H1 (cell line): Measurements from ENCODE around the gene EPB41L4B. TPM values are rescaled to one million over a fixed set of nuclear protein-coding genes. Genes with fewer than 3 reads are reported as not detected.

ENCODE experiments used
- CTCF ChIA-PET: fragments of 300-600 bp; sonication (Branson Sonifier 250); formaldehyde crosslinking; loops from one replicate; lab custom pipeline; 2021; ENCODE audit not compliant: partially characterized antibody; lab: Charles Lee
- POLR2A ChIA-PET: fragments of 300-600 bp; sonication (Branson Sonifier 250); formaldehyde crosslinking; loops from one replicate; lab custom pipeline; 2021; ENCODE audit warnings: inconsistent platforms; ENCODE audit not compliant: partially characterized antibody; lab: Charles Lee
- DNase-seq, 2 experiments: peaks; one replicate each; pipeline versions ENCODE4 v3.0.0 to v3.0.0-alpha.2; 2010 to 2022; ENCODE audit warnings: low spot score in 2 of 2, low read depth in 1 of 2, mixed read lengths in 1 of 2
- FAIRE-seq: peaks from 2 replicates; lab custom pipeline; 2011; peaks lifted over from hg19 to GRCh38; lab: Jason Lieb, UNC
- H2AFZ ChIP-seq: 2 replicates; pipeline ENCODE4 v1.8.1; 2012; ENCODE audit warnings: low read length, inconsistent platforms
- H2AK5ac ChIP-seq: 2 replicates; pipeline ENCODE4 v1.6.1; 2013; ENCODE audit warnings: low read depth, low read length
- H2BK120ac ChIP-seq: replicated peaks from 2 replicates; pipeline ENCODE3; 2013; ENCODE audit warnings: low read depth, low read length, inconsistent platforms
- H2BK12ac ChIP-seq: 2 replicates; pipeline ENCODE4 v1.6.1; 2013; ENCODE audit warnings: low read depth, low read length
- H2BK15ac ChIP-seq: 2 replicates; pipeline ENCODE4 v1.6.1; 2013; ENCODE audit warnings: low read length
- H2BK20ac ChIP-seq: 2 replicates; pipeline ENCODE4 v1.6.1; 2013; ENCODE audit warnings: low read length
- H2BK5ac ChIP-seq: 2 replicates; pipeline ENCODE4 v1.6.1; 2013; ENCODE audit warnings: low read depth, low read length
- H3K14ac ChIP-seq: 2 replicates; pipeline ENCODE4 v1.6.1; 2013; ENCODE audit warnings: inconsistent platforms; ENCODE audit not compliant: insufficient read length
- H3K18ac ChIP-seq: 2 replicates; pipeline ENCODE4 v1.6.1; 2013; ENCODE audit warnings: low read length; ENCODE audit errors: extremely low read depth
- H3K23ac ChIP-seq: 2 replicates; pipeline ENCODE4 v1.6.1; 2013; ENCODE audit warnings: inconsistent platforms; ENCODE audit not compliant: insufficient read length
- H3K23me2 ChIP-seq: 2 replicates; pipeline ENCODE4 v1.6.1; 2013; ENCODE audit warnings: low read depth, low read length
- H3K27ac ChIP-seq: 2 replicates; pipeline ENCODE4 v1.6.1; 2011; ENCODE audit warnings: low read depth, low read length, inconsistent platforms
- H3K27me3 ChIP-seq, 4 experiments: replicated peaks in 1 of 4; 1 replicate in 1 of 4; 2 replicates in 3 of 4; pipeline versions ENCODE4 v1.6.1 to v1.8.1; 2011 to 2013; ENCODE audit warnings: low read length in 3 of 4, mild to moderate bottlenecking in 3 of 4, inconsistent platforms in 2 of 4, mixed read lengths in 2 of 4, moderate library complexity in 1 of 4; ENCODE audit not compliant: control insufficient read depth in 3 of 4, insufficient read depth in 3 of 4; ENCODE audit errors: extremely low read depth in 1 of 4
- H3K36me3 ChIP-seq, 4 experiments: 2 replicates each; pipeline versions ENCODE4 v1.6.1 to v1.8.1; 2011 to 2013; ENCODE audit warnings: mild to moderate bottlenecking in 4 of 4, low read length in 3 of 4, moderate library complexity in 2 of 4, control low read depth in 1 of 4, inconsistent platforms in 1 of 4; ENCODE audit not compliant: insufficient read depth in 4 of 4, control insufficient read depth in 2 of 4
- H3K4ac ChIP-seq: replicated peaks from 2 replicates; pipeline ENCODE3; 2013; ENCODE audit warnings: low read length, low read depth, mixed read lengths, inconsistent platforms; ENCODE audit not compliant: insufficient read length
- H3K4me1 ChIP-seq, 4 experiments: replicated peaks in 1 of 4; 1 replicate in 1 of 4; 2 replicates in 3 of 4; pipeline versions ENCODE4 v1.6.1 to v1.8.1; 2011 to 2013; ENCODE audit warnings: low read length in 3 of 4, inconsistent platforms in 2 of 4, mixed read lengths in 1 of 4; ENCODE audit not compliant: insufficient read depth in 4 of 4, control insufficient read depth in 3 of 4
- H3K4me2 ChIP-seq, 2 experiments: 2 replicates each; pipeline versions ENCODE4 v1.6.1 to v1.8.1; 2011 to 2013; ENCODE audit warnings: low read depth in 2 of 2, low read length in 2 of 2, control low read depth in 1 of 2, inconsistent platforms in 1 of 2, mild to moderate bottlenecking in 1 of 2; ENCODE audit not compliant: insufficient read depth in 1 of 2
- H3K4me3 ChIP-seq, 4 experiments: fragments of 200-600, 300-600 bp in 1 of 4; sonication (generic), shearing (Covaris generic), sonication (Bioruptor Twin) in 1 of 4; 2 replicates each; pipeline versions ENCODE4 v1.5.1 to v1.8.1; 2011 to 2016; ENCODE audit warnings: low read length in 4 of 4, low read depth in 3 of 4, control low read depth in 2 of 4, inconsistent platforms in 2 of 4, mild to moderate bottlenecking in 2 of 4, mixed read lengths in 1 of 4, moderate library complexity in 1 of 4; ENCODE audit not compliant: insufficient read depth in 2 of 4; ENCODE audit errors: extremely low read depth in 1 of 4
- H3K56ac ChIP-seq: replicated peaks from 2 replicates; pipeline ENCODE3; 2013; ENCODE audit warnings: low read depth, mild to moderate bottlenecking, mixed read lengths, low read length, inconsistent platforms; ENCODE audit not compliant: insufficient read length
- H3K79me1 ChIP-seq: 2 replicates; pipeline ENCODE4 v1.6.1; 2013; ENCODE audit warnings: low read depth, low read length, control low read depth
- H3K79me2 ChIP-seq, 2 experiments: 2 replicates each; pipeline versions ENCODE4 v1.6.1 to v1.8.1; 2012 to 2013; ENCODE audit warnings: low read length in 2 of 2, mild to moderate bottlenecking in 2 of 2, inconsistent platforms in 1 of 2; ENCODE audit not compliant: insufficient read depth in 2 of 2, control insufficient read depth in 1 of 2
- H3K9ac ChIP-seq, 4 experiments: replicated peaks in 1 of 4; 1 replicate in 1 of 4; 2 replicates in 3 of 4; pipeline versions ENCODE4 v1.6.1 to v1.8.1; 2011 to 2013; ENCODE audit warnings: low read depth in 3 of 4, low read length in 3 of 4, control low read depth in 2 of 4, mild to moderate bottlenecking in 2 of 4, moderate library complexity in 2 of 4, inconsistent platforms in 1 of 4; ENCODE audit errors: extremely low read depth in 1 of 4
- H3K9me3 ChIP-seq, 2 experiments: 2 replicates each; pipeline versions ENCODE4 v1.6.1 to v1.8.1; 2012 to 2013; ENCODE audit warnings: mild to moderate bottlenecking in 2 of 2, moderate library complexity in 2 of 2, control low read depth in 1 of 2, inconsistent platforms in 1 of 2, low read depth in 1 of 2, low read length in 1 of 2, mixed read lengths in 1 of 2; ENCODE audit not compliant: insufficient read depth in 2 of 2
- H4K20me1 ChIP-seq, 2 experiments: replicated peaks in 1 of 2; 2 replicates each; pipeline versions ENCODE3 to v1.8.1; 2011 to 2013; ENCODE audit warnings: inconsistent platforms in 2 of 2, low read length in 2 of 2, mild to moderate bottlenecking in 1 of 2; ENCODE audit not compliant: insufficient read depth in 2 of 2, control insufficient read depth in 1 of 2
- H4K5ac ChIP-seq: 2 replicates; pipeline ENCODE4 v1.6.1; 2013; ENCODE audit warnings: low read length, low read depth, mixed read lengths, inconsistent platforms; ENCODE audit not compliant: insufficient read length
- H4K8ac ChIP-seq: 2 replicates; pipeline ENCODE4 v1.8.0; 2013; ENCODE audit warnings: mild to moderate bottlenecking, moderate library complexity, low read length, inconsistent platforms; ENCODE audit not compliant: insufficient read depth; ENCODE audit errors: extremely low read depth
- H4K91ac ChIP-seq: replicated peaks from 2 replicates; pipeline ENCODE3; 2013; ENCODE audit warnings: low read length, mixed read lengths, inconsistent platforms; ENCODE audit not compliant: insufficient read length
- ASH2L ChIP-seq: fragments of 200-600, 300-600 bp; sonication (generic); IDR thresholded peaks from one replicate; pipeline ENCODE4 v1.7.1; 2017; ENCODE audit warnings: low read length
- ATF3 ChIP-seq: IDR thresholded peaks from 2 replicates; pipeline ENCODE4 v1.6.1; 2011; ENCODE audit warnings: low read depth, mild to moderate bottlenecking, low read length; ENCODE audit not compliant: insufficient read depth
- KDM4A ChIP-seq: IDR thresholded peaks from one replicate; pipeline ENCODE4 v1.7.1; 2012; ENCODE audit warnings: low read depth, mild to moderate bottlenecking, moderate library complexity, low read length, inconsistent platforms; ENCODE audit not compliant: severe bottlenecking
- MAX ChIP-seq: IDR thresholded peaks from 2 replicates; pipeline ENCODE4 v1.6.1; 2012; ENCODE audit warnings: inconsistent platforms
- PHF8 ChIP-seq: fragments of 200-600 bp; sonication (generic); conservative IDR thresholded peaks from 2 replicates; pipeline ENCODE4 v1.7.1; 2012; ENCODE audit warnings: low read depth, mild to moderate bottlenecking, inconsistent platforms, low read length, moderate library complexity
- POU5F1 ChIP-seq: IDR thresholded peaks from 2 replicates; pipeline ENCODE4 v1.6.1; 2011; ENCODE audit warnings: low read depth, mild to moderate bottlenecking, low read length, moderate library complexity
- RBBP5 ChIP-seq: IDR thresholded peaks from 2 replicates; pipeline ENCODE4 v1.7.1; 2012; ENCODE audit warnings: low read depth, mild to moderate bottlenecking, inconsistent platforms, low read length, moderate library complexity, borderline replicate concordance
- SIN3A ChIP-seq, 2 experiments: IDR thresholded peaks in 1 of 2; conservative IDR thresholded peaks in 1 of 2; 2 replicates each; pipeline ENCODE4 v1.6.1; 2011 to 2012; ENCODE audit warnings: low read length in 2 of 2, improper control_type of control experiment in 1 of 2, low read depth in 1 of 2, mild to moderate bottlenecking in 1 of 2
- SP1 ChIP-seq: IDR thresholded peaks from 2 replicates; pipeline ENCODE4 v1.6.1; 2011; ENCODE audit warnings: low read depth, low read length
- TBP ChIP-seq: IDR thresholded peaks from 2 replicates; pipeline ENCODE4 v1.6.1; 2011; ENCODE audit warnings: low read depth, low read length, improper control_type of control experiment
- WGBS, 2 experiments: shearing (Covaris generic) in 1 of 2; methylation state at CpG; one replicate each; pipeline versions ENCODE4 v1.1.6 to v1.1.7; 2013 to 2015; ENCODE audit warnings: low lambda C conversion rate in 2 of 2, mixed read lengths in 2 of 2, inconsistent platforms in 1 of 2, low coverage in 1 of 2, missing lambda C conversion rate in 1 of 2; ENCODE audit not compliant: insufficient replicate concordance in 2 of 2, insufficient coverage in 1 of 2, insufficient read length in 1 of 2; ENCODE audit errors: extremely low coverage in 1 of 2, missing lambda C conversion rate in 1 of 2; 5-methylcytosine and 5-hydroxymethylcytosine counted together
- polyA plus RNA-seq, 7 experiments: library from polyadenylated mRNA; depleted of rRNA in 3 of 7; stranded (reverse) in 5 of 7; unstranded in 2 of 7; fragments of >200 nt in 5 of 7; fragments of 200-250 nt in 2 of 7; gene quantifications; 1 replicate in 5 of 7; 2 replicates in 1 of 7; 4 replicates in 1 of 7; pipeline versions ENCODE4 v1.2.1 to v1.2.3, GENCODE V29; 2011 to 2013; ENCODE audit warnings: missing spikeins in 2 of 7, mixed read lengths in 2 of 7
- total RNA-seq: library from RNA; stranded (reverse); fragmentation: NEBNext Ultra II Directional; extraction: Animal tissue kit (Norgen Biotek cat#: 25700); gene quantifications from 2 replicates; pipeline ENCODE4 v1.2.1, GENCODE V29; 2021

EPB41L4B gene
- total and polyA plus RNA-seq, 2 of the 8 experiments (the other 6 are each of a cell fraction or from before 2014, with no cell fraction given): 11.9 to 25.0 TPM

GRCh38 chr9:109319626-109320241 is 1.1 kb downstream of the EPB41L4B start:
- Histone ChIP-seq H2BK120ac (no peak overlapping the region), H3K9me3 (no peaks in the 10 kb centered on the region)
- peak; percentile 74 for TF ChIP-seq ASH2L
- no peak for TF ChIP-seq ATF3
- TF ChIP-seq MAX: no peak
- 0 out of 2 replicates have a peak, but pooled peaks have one; percentile 17 for TF ChIP-seq TBP
- TF ChIP-seq POU5F1: no peak
- TF ChIP-seq SIN3A (conservative IDR thresholded peaks at IDR 0.05 in 1 of 2, IDR thresholded peaks at IDR 0.05 in 1 of 2; ENCODE audit: low read depth in 1 of 2, low read length in 2 of 2): peak in 1 of 2 experiments; percentile 69; a peak in 2 of 4 replicates
- TF ChIP-seq KDM4A: peak; percentile 65
- no peak for TF ChIP-seq SP1
- peak; percentile 87 for TF ChIP-seq RBBP5
- TF ChIP-seq PHF8: peak; percentile 44
- TF ChIP-seq, all 59 proteins: peak for 6
- WGBS, 2 experiments: 3% methylated on average over 29 of the region's 42 CpGs; no CpG with 5 or more reads in 1 of the 2 experiments
- H3K79me1 ChIP-seq: peaks cover 15% of the 10 kb centered on the region
- peak overlapping the region; percentile 61; the same call in 1 of the 2 replicates for H2BK20ac ChIP-seq
- peak overlapping the region; percentile 75; the same call in 1 of the 2 replicates for H2BK12ac ChIP-seq
- peak overlapping the region; percentile 78 to 87 (median 81) for H3K4me3 ChIP-seq
- H3K23me2 ChIP-seq: peaks cover 6% of the 10 kb centered on the region
- no peak for FAIRE-seq
- ChIA-PET POLR2A (interaction anchor here (1.0 to 2.0 kb wide), 10 partner anchors 10 to 201 kb away, joined by 3 to 8 read pairs (median 4); no protein-coding TSS in a partner anchor), CTCF (interaction anchor here (0.6 to 5.7 kb wide), 18 partner anchors 14 to 137 kb away, joined by 3 to 96 read pairs (median 4); no protein-coding TSS in a partner anchor)
- H3K79me2 ChIP-seq: peaks cover 15 to 38% of the 10 kb centered on the region in 2 experiments
- peaks cover 0 to 8% (median 0%) of the 10 kb centered on the region in 4 experiments; a peak in 2 of 7 replicates for H3K27me3 ChIP-seq
- H4K5ac ChIP-seq: peak overlapping the region; percentile 49
- peak overlapping the region; percentile 97 for H3K18ac ChIP-seq
- H3K23ac ChIP-seq: no peak overlapping the region
- H2AK5ac ChIP-seq: peak overlapping the region; percentile 48; the same call in 1 of the 2 replicates
- no peak overlapping the region for H2AFZ ChIP-seq
- DNase-seq: peak in 1 of 2 experiments; percentile 64
- H3K4me1 ChIP-seq: peaks cover 17 to 24% (median 18%) of the 10 kb centered on the region in 4 experiments
- peak overlapping the region; percentile 8; the same call in 1 of the 2 replicates for H2BK5ac ChIP-seq
- H4K91ac ChIP-seq: peak overlapping the region; percentile 64
- H3K9ac ChIP-seq: peak overlapping the region in 3 of 4 experiments; percentile 48 to 89 (median 58); a peak in 5 of 7 replicates
- H3K4ac ChIP-seq: no peak overlapping the region
- peaks cover 0 to 3% of the 10 kb centered on the region in 2 experiments for H4K20me1 ChIP-seq
- H3K14ac ChIP-seq: no peak overlapping the region
- H3K27ac ChIP-seq: no peak overlapping the region
- no peak overlapping the region for H3K56ac ChIP-seq
- peak overlapping the region; percentile 73 to 80 for H3K4me2 ChIP-seq
- H3K36me3 ChIP-seq: no peaks in the 10 kb centered on the region
- peak overlapping the region; percentile 81 for H4K8ac ChIP-seq
- peak overlapping the region; percentile 92; the same call in 1 of the 2 replicates for H2BK15ac ChIP-seq
